Measurements from ENCODE around the gene PARP12.

PARP12 gene

GRCh38 chr7:139987691-139988516 is 74.8 kb downstream of the PARP12 start:
- no peak for DNase-seq

- no peak for DNase-seq
Observed at GRCh38 chr7:139985811-139986210, 76.9 kb downstream of the PARP12 start.

GRCh38 chr7:139984642-139985539 is 77.9 kb downstream of the PARP12 start:
- DNase-seq, result no peak

GRCh38 chr7:139982927-139983920 is 79.5 kb downstream of the PARP12 start:
- DNase-seq, result no peak

- no peak for DNase-seq
Observed at GRCh38 chr7:139981511-139981895, 81.2 kb downstream of the PARP12 start.

GRCh38 chr7:139976838-139977656 is 85.7 kb downstream of the PARP12 start:
- DNase-seq, result no peak

GRCh38 chr7:139976055-139976837 is 86.5 kb downstream of the PARP12 start:
- no peak for DNase-seq

- no peak for DNase-seq
Observed at GRCh38 chr7:139974179-139974811, 88.5 kb downstream of the PARP12 start.
